ENCODE measurements around the gene GPR3. TPM values are rescaled to one million over a fixed set of nuclear protein-coding genes. Genes with fewer than 3 reads are reported as not detected.

Gene GPR3
- total and polyA plus RNA-seq, 10 of the 15 experiments (the other 5 are each of a cell fraction or from before 2014, with no cell fraction given), result 0.33 to 1.4 (median 0.63) TPM; not detected in 3

DNA sequence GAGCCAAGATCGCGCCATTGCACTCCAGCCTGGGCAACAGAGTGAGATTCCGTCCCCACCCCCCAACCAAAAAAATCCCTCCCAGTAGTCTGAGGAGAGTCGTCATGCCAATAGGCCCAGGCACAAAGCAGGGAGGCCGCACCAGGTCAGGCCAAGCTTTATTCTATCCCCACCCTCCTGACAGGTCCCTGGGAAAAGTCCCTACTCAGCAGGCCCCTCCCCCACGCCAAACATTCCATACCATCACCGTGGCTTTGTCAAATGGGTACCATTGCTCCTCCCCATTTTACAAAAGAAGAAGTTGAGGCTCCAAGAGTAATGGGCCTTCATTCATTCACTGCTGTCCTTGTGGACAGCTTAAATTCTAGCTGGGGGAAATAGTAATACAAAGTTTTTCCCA, 5.3 kb downstream of the GPR3 start:
- SMC1A ChIA-PET (ENCODE audit: uncharacterized antibody, unreplicated experiment), result interaction anchor here (0.6 to 5.6 kb wide), 8 partner anchors 10 to 801 kb away, joined by 3 to 54 read pairs (median 4); partner anchors contain the start of gene AHDC1
- in situ Hi-C loops (cut with MboI), result loop anchor here (5.0 kb wide), 1 partner anchor 265 kb away; no protein-coding TSS in a partner anchor
- CTCF ChIA-PET, result interaction anchor here (0.6 to 13.5 kb wide), 19 partner anchors 10 to 353 kb away, joined by 3 to 265 read pairs (median 5); partner anchors contain the start of genes AHDC1 and MAP3K6
- POLR2A ChIA-PET, result interaction anchor here (1.2 kb wide), 1 partner anchor 207 kb away, joined by 9 read pairs; the partner anchor contains the start of gene AHDC1
- DNase-seq (ENCODE audit: low read depth, low spot score) (no peak), FAIRE-seq (no peak), ATAC-seq (no peak)
- Histone ChIP-seq H3K4me1 (ENCODE audit: control insufficient read depth, insufficient read depth, low read length) (peaks cover 5% of the 10 kb centered on the region), H3K9ac (ENCODE audit: control insufficient read depth, insufficient read depth, low read length) (no peak overlapping the region), H3K4me2 (ENCODE audit: control insufficient read depth, insufficient read depth) (no peak overlapping the region), H3K4me3 (no peak overlapping the region), H2AFZ (ENCODE audit: control insufficient read depth, low read depth, low read length) (no peak overlapping the region), H3K79me2 (ENCODE audit: control insufficient read depth, insufficient read depth, low read length) (no peaks in the 10 kb centered on the region), H4K20me1 (ENCODE audit: control insufficient read depth, insufficient read depth) (no peaks in the 10 kb centered on the region), H3K36me3 (ENCODE audit: control insufficient read depth in 2 of 2, insufficient read depth in 2 of 2, low read length in 1 of 2) (no peaks in the 10 kb centered on the region), H3K27me3 (replicated peaks in 1 of 2; ENCODE audit: control insufficient read depth in 2 of 2, insufficient read depth in 2 of 2, low read length in 1 of 2) (no peaks in the 10 kb centered on the region), H3K27ac (ENCODE audit: control insufficient read depth, insufficient read depth) (no peak overlapping the region), H3K9me3 (replicated peaks; ENCODE audit: control insufficient read depth, insufficient read depth, low read length) (no peaks in the 10 kb centered on the region)
- RAD21 ChIA-PET (ENCODE audit: unreplicated experiment), result interaction anchor here (0.9 to 4.9 kb wide), 5 partner anchors 98 to 210 kb away, joined by 3 to 103 read pairs (median 4); no protein-coding TSS in a partner anchor
- TF ChIP-seq, protein P1, sequence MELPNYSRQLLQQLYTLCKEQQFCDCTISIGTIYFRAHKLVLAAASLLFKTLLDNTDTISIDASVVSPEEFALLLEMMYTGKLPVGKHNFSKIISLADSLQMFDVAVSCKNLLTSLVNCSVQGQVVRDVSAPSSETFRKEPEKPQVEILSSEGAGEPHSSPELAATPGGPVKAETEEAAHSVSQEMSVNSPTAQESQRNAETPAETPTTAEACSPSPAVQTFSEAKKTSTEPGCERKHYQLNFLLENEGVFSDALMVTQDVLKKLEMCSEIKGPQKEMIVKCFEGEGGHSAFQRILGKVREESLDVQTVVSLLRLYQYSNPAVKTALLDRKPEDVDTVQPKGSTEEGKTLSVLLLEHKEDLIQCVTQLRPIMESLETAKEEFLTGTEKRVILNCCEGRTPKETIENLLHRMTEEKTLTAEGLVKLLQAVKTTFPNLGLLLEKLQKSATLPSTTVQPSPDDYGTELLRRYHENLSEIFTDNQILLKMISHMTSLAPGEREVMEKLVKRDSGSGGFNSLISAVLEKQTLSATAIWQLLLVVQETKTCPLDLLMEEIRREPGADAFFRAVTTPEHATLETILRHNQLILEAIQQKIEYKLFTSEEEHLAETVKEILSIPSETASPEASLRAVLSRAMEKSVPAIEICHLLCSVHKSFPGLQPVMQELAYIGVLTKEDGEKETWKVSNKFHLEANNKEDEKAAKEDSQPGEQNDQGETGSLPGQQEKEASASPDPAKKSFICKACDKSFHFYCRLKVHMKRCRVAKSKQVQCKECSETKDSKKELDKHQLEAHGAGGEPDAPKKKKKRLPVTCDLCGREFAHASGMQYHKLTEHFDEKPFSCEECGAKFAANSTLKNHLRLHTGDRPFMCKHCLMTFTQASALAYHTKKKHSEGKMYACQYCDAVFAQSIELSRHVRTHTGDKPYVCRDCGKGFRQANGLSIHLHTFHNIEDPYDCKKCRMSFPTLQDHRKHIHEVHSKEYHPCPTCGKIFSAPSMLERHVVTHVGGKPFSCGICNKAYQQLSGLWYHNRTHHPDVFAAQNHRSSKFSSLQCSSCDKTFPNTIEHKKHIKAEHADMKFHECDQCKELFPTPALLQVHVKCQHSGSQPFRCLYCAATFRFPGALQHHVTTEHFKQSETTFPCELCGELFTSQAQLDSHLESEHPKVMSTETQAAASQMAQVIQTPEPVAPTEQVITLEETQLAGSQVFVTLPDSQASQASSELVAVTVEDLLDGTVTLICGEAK (IDR thresholded peaks at IDR 0.05; ENCODE audit: borderline replicate concordance), result no peak
- TF ChIP-seq, protein P2, sequence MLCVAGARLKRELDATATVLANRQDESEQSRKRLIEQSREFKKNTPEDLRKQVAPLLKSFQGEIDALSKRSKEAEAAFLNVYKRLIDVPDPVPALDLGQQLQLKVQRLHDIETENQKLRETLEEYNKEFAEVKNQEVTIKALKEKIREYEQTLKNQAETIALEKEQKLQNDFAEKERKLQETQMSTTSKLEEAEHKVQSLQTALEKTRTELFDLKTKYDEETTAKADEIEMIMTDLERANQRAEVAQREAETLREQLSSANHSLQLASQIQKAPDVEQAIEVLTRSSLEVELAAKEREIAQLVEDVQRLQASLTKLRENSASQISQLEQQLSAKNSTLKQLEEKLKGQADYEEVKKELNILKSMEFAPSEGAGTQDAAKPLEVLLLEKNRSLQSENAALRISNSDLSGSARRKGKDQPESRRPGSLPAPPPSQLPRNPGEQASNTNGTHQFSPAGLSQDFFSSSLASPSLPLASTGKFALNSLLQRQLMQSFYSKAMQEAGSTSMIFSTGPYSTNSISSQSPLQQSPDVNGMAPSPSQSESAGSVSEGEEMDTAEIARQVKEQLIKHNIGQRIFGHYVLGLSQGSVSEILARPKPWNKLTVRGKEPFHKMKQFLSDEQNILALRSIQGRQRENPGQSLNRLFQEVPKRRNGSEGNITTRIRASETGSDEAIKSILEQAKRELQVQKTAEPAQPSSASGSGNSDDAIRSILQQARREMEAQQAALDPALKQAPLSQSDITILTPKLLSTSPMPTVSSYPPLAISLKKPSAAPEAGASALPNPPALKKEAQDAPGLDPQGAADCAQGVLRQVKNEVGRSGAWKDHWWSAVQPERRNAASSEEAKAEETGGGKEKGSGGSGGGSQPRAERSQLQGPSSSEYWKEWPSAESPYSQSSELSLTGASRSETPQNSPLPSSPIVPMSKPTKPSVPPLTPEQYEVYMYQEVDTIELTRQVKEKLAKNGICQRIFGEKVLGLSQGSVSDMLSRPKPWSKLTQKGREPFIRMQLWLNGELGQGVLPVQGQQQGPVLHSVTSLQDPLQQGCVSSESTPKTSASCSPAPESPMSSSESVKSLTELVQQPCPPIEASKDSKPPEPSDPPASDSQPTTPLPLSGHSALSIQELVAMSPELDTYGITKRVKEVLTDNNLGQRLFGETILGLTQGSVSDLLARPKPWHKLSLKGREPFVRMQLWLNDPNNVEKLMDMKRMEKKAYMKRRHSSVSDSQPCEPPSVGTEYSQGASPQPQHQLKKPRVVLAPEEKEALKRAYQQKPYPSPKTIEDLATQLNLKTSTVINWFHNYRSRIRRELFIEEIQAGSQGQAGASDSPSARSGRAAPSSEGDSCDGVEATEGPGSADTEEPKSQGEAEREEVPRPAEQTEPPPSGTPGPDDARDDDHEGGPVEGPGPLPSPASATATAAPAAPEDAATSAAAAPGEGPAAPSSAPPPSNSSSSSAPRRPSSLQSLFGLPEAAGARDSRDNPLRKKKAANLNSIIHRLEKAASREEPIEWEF (IDR thresholded peaks at IDR 0.05; ENCODE audit: insufficient replicate concordance, low read depth, low read length), result no peak
- TF ChIP-seq SMC3 (IDR thresholded peaks at IDR 0.05; ENCODE audit: borderline replicate concordance, low read length), result no peak
- TF ChIP-seq, protein P3, sequence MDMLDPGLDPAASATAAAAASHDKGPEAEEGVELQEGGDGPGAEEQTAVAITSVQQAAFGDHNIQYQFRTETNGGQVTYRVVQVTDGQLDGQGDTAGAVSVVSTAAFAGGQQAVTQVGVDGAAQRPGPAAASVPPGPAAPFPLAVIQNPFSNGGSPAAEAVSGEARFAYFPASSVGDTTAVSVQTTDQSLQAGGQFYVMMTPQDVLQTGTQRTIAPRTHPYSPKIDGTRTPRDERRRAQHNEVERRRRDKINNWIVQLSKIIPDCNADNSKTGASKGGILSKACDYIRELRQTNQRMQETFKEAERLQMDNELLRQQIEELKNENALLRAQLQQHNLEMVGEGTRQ (IDR thresholded peaks at IDR 0.05; ENCODE audit: borderline replicate concordance, low read depth, low read length), result no peak
- no TSS peak for BruUV-seq (replicated peaks)
- intact Hi-C loops (cut with micrococcal nuclease; ENCODE audit: unreplicated experiment), result no loop called here
- 56% methylated on average over 7 of the region's 7 CpGs for WGBS (ENCODE audit: insufficient coverage, insufficient replicate concordance, low lambda C conversion rate, missing lambda C conversion rate)
